ENCODE data around the gene TXNRD1.

Gene TXNRD1

GRCh38 chr12:104182144-104182543 lies 33.4 kb upstream of the TXNRD1 start:
- DNase-seq (ENCODE audit: insufficient read length, low spot score) (no peak), FAIRE-seq (no peak)
- TF ChIP-seq CTCF (IDR thresholded peaks at IDR 0.05; ENCODE audit: insufficient read depth, missing control alignments), result no peak

GRCh38 chr12:104182621-104183378 lies 32.8 kb upstream of the TXNRD1 start:
- DNase-seq (ENCODE audit: insufficient read length, low spot score) (no peak), FAIRE-seq (no peak)
- no peak for TF ChIP-seq CTCF (IDR thresholded peaks at IDR 0.05; ENCODE audit: insufficient read depth, missing control alignments)

GRCh38 chr12:104183443-104183842 lies 32.1 kb upstream of the TXNRD1 start:
- TF ChIP-seq CTCF (IDR thresholded peaks at IDR 0.05; ENCODE audit: insufficient read depth, missing control alignments), result no peak
- no peak for FAIRE-seq
- no peak for DNase-seq (ENCODE audit: insufficient read length, low spot score)

- FAIRE-seq (no peak), DNase-seq (ENCODE audit: insufficient read length, low spot score) (no peak)
- no peak for TF ChIP-seq CTCF (IDR thresholded peaks at IDR 0.05; ENCODE audit: insufficient read depth, missing control alignments)
These were observed 28.0 kb upstream of the TXNRD1 start for GRCh38 chr12:104187446-104188155.

- no peak for FAIRE-seq
- no peak for TF ChIP-seq CTCF (IDR thresholded peaks at IDR 0.05; ENCODE audit: insufficient read depth, missing control alignments)
- no peak for DNase-seq (ENCODE audit: insufficient read length, low spot score)
These were observed 27.0 kb upstream of the TXNRD1 start for GRCh38 chr12:104188534-104188933.

- no peak for DNase-seq (ENCODE audit: insufficient read length, low spot score)
- no peak for TF ChIP-seq CTCF (IDR thresholded peaks at IDR 0.05; ENCODE audit: insufficient read depth, missing control alignments)
- no peak for FAIRE-seq
These were observed 25.5 kb upstream of the TXNRD1 start for GRCh38 chr12:104189915-104190555.

All from D721Med (cell line).